Umbilical cord (tissue), 2 donors: ENCODE measurements around the gene CREBL2. TPM values are rescaled to one million over a fixed set of nuclear protein-coding genes. Genes with fewer than 3 reads are reported as not detected.
"Not testable (repeated sequence)": the region's sequence is repeated elsewhere in the genome, so short reads cannot be mapped to it uniquely, and the experiment has no call there.

Experiments used
- DNase-seq: peaks from one replicate; pipeline ENCODE4 v3.0.0-alpha.2; 2015; ENCODE audit warnings: low spot score
- total RNA-seq: library from RNA; depleted of rRNA; stranded (reverse); fragments of >200 nt; gene quantifications from one replicate; pipeline ENCODE4 v1.2.3, GENCODE V29; 2014; ENCODE audit warnings: low replicate concordance; ENCODE audit not compliant: insufficient read depth

CREBL2 gene
- total RNA-seq, 1 donor from 2014 or later: 19.3 TPM

GRCh38 chr12:12635651-12636050 lies 24.0 kb downstream of the CREBL2 start:
- DNase-seq: no peak

GRCh38 chr12:12636641-12637040 lies 25.0 kb downstream of the CREBL2 start:
- DNase-seq: no peak

- DNase-seq: not testable (repeated sequence)
Observed at GRCh38 chr12:12639995-12640394, 28.3 kb downstream of the CREBL2 start.

- DNase-seq: no peak
Observed at GRCh38 chr12:12641650-12642049, 30.0 kb downstream of the CREBL2 start.

GRCh38 chr12:12642916-12643315 lies 31.2 kb downstream of the CREBL2 start:
- DNase-seq: no peak

- DNase-seq: no peak
Observed at GRCh38 chr12:12645485-12645884, 33.8 kb downstream of the CREBL2 start.

GRCh38 chr12:12645968-12646367 lies 34.3 kb downstream of the CREBL2 start:
- DNase-seq: not testable (repeated sequence)

GRCh38 chr12:12646483-12647072 lies 34.9 kb downstream of the CREBL2 start:
- no peak for DNase-seq

GRCh38 chr12:12648284-12648683 lies 36.6 kb downstream of the CREBL2 start:
- DNase-seq: no peak

GRCh38 chr12:12648951-12649650 lies 37.4 kb downstream of the CREBL2 start:
- no peak for DNase-seq

GRCh38 chr12:12651752-12652151 lies 40.1 kb downstream of the CREBL2 start:
- no peak for DNase-seq

GRCh38 chr12:12652704-12653103 lies 41.0 kb downstream of the CREBL2 start:
- DNase-seq: not testable (repeated sequence)

GRCh38 chr12:12653922-12654321 lies 42.2 kb downstream of the CREBL2 start:
- no peak for DNase-seq

GRCh38 chr12:12654691-12655460 lies 43.2 kb downstream of the CREBL2 start:
- DNase-seq: no peak

- no peak for DNase-seq
Observed at GRCh38 chr12:12660201-12660600, 48.5 kb downstream of the CREBL2 start.

- no peak for DNase-seq
Observed at GRCh38 chr12:12661086-12661856, 49.6 kb downstream of the CREBL2 start.

- no peak for DNase-seq
Observed at GRCh38 chr12:12663644-12664294, 52.1 kb downstream of the CREBL2 start.

GRCh38 chr12:12665194-12665593 lies 53.5 kb downstream of the CREBL2 start:
- no peak for DNase-seq

- no peak for DNase-seq
Observed at GRCh38 chr12:12668005-12668404, 56.3 kb downstream of the CREBL2 start.

GRCh38 chr12:12669020-12669419 lies 57.3 kb downstream of the CREBL2 start:
- no peak for DNase-seq
